M059J (cell line): ENCODE measurements around the gene TRABD2A. TPM values are rescaled to one million over a fixed set of nuclear protein-coding genes. Genes with fewer than 3 reads are reported as not detected.

Source experiments
- DNase-seq: peaks from one replicate; pipeline ENCODE4 v3.0.0-alpha.2; 2012; ENCODE audit warnings: low read depth
- total RNA-seq: library from RNA; depleted of rRNA; stranded (reverse); fragments of >200 nt; shearing (Covaris generic); gene quantifications from 2 replicates; pipeline ENCODE4 v1.2.3, GENCODE V29; 2014

The TRABD2A gene
- total RNA-seq, 1 experiment from 2014 or later = 3.7 TPM

DNA sequence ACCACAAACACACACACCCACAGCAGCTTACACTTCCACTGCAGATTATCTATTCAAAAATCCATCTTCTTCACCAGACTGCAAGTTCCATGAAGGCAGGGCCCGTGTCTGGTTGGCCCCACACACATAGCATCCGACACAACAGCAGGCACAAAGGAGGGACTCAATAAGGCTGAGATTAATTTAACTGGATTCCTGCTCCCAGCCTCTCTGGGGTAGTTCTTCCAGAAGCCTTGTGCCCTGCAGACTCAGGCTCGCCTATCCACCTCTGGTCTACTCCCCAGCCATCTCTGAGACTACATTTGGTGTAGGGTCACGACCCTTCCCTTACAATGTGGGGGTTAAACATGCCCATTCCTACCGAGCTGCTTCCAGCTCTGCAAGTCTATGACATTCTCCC lies 57.7 kb downstream of the TRABD2A start:
- DNase-seq = no peak

- DNase-seq = no peak
These were observed 59.1 kb downstream of the TRABD2A start for GRCh38 chr2:84821806-84822205.

DNA sequence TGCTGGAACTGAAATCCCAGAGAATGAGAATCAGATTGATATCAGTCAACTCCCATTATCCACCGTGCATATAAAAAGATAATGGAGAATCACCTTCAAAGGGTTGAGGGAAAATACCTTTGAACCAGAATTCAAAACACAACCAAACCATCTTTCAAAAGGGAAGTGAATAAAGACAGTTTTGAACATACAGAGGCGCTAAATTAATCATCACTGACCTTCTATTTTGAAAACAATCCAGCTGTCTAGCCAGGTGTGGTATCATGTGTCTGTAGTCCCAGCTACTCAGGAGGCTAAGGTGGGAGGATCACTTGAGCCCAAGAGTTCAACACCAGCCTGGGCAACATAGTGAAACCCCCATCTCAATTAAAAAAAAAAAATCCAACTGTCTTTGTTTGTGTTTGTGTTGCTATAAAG lies 63.6 kb downstream of the TRABD2A start:
- no peak for DNase-seq

DNA sequence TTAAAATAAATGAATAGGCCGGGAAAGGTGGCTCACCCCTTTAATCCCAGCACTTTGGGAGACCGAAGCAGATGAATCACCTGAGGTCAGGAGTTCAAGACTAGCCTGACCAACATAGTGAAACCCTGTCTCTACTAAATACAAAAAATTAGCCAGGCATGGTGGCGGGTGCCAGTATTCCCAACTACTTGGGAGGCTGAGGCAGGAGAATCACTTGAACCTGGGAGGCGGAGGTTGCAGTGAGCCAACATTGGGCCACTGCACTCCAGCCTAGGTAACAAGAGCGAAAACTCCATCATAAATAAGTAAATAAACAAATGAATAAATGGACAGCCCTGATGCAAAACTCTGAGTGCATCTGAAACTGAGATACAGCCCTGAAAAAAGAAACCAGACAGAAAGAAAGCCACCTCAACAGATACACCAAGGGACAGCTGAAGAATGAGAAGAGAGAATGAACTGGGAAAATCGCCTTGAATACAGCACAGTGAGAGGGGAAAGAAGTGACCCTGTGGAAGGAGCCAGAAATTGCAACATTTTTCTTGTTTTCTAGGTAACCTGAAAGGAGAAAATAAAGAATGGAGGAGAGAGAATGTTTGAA lies 64.4 kb downstream of the TRABD2A start:
- DNase-seq = no peak

DNA sequence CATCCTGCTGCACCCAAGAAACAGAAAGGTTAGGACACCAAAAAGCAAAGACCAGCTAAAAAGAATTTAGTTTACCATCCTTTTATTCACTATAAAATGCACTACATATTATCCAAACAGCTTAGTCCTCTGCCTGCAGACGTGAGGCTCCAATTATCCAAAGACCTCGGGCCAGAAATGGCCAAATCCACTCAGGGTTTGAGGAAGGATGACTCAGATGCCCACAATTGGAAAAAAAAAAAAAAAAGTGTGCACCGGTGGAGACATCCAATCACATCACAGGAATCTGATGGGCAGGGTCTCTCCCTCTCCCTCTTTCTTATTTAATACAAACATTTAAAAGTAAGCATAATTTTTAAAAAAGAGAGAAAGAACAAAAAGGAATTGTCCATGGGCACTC lies 65.7 kb downstream of the TRABD2A start:
- DNase-seq = peak; percentile 53

DNA sequence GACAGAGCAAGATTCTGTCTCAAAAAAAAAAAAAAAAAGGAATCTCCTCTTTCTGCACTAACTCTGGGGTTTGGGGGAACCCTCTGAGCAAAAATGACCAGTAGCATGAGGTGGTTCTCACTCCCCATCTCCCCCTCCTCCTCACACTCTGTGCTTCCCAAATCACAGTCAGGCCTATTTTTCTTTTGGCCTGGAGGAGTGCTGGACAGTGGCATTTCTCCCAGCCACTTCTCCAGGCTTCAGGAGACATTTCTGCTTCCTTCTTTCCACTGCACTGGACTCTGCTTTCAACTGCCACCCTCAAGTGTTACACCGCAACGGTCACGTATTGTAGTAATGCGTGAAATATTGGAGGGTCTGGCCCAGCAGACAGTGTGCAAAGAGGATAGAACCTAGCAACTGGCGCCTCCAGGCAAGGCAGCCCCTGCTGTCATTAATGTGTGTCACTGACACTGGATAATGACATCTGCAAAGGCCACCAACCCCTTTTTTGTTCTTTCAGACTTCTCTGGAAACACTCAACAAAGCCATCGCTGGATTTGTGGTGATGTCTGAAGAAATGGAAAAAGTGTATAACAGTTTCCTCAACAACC lies 68.9 kb downstream of the TRABD2A start:
- no peak for DNase-seq

- no peak for DNase-seq
These were observed 72.6 kb downstream of the TRABD2A start for GRCh38 chr2:84808279-84808678.

GRCh38 chr2:84807063-84807485 lies 73.8 kb downstream of the TRABD2A start:
- DNase-seq = peak; percentile 99

GRCh38 chr2:84805250-84805958 lies 75.5 kb downstream of the TRABD2A start:
- peak; percentile 63 for DNase-seq

- DNase-seq = peak; percentile 3
These were observed 79.1 kb downstream of the TRABD2A start for GRCh38 chr2:84801811-84802210.

- DNase-seq = no peak
These were observed 80.6 kb downstream of the TRABD2A start for GRCh38 chr2:84800194-84800805.

DNA sequence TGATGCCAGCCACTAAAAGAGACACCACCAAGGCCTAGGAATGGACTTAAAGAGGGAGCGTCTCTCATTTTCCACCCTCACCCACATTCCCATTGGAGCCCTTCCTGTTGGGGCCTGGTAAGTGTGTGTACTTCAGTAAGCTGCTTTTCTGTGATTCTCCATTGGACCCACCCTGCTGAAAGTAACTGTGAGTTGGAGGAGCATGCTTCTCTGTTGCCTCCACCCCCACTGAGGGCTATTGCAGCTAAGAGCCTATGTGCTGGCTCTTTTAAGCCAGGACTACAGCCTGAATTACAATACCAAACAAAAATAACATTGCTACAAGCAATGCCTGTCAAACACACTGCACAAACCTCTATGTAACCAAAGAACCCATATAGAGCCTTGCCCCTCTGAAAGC lies 81.1 kb downstream of the TRABD2A start:
- no peak for DNase-seq

GRCh38 chr2:84797271-84797670 lies 83.6 kb downstream of the TRABD2A start:
- DNase-seq = no peak

DNA sequence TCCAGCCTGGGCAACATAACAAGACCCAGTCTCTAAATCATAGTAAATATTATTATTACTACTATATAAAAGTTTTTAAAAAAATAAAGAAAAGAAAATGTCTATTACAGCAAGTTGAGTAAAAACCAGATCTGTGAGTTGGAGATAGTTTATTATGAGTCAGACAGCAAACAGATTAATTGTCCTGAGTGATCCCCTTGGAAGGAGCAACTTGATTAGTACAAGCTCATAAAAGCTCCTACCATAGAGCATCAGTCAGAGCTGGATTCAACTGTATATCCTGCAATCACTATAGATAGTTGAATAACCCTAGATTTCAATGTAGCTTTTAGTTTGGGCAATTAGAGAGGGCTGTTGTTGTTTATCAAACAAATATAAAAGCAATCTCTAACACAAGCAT lies 84.1 kb downstream of the TRABD2A start:
- no peak for DNase-seq

GRCh38 chr2:84793641-84794040 lies 87.2 kb downstream of the TRABD2A start:
- no peak for DNase-seq

GRCh38 chr2:84792856-84793522 lies 87.9 kb downstream of the TRABD2A start:
- peak; percentile 54 for DNase-seq

GRCh38 chr2:84788498-84788897 lies 92.4 kb downstream of the TRABD2A start:
- DNase-seq = no peak

DNA sequence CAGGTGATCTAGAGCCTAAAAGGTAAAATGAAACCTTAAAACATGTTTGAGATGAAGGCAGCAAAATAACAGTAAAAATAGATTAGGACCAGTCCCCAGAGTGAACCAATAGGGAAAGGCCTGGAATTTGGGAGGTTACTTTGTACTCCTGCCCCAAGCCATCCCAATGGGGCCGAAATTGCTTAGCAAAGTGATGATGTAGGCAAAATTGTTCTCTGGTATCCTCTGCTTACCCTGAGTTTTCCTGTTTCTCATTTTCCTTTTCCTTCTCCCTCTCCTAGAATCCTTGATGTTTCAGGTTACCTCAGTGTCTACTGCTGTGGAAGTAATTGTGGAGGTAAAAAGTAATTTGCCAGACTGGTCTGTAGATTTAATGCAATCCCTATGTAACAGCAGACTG lies 92.9 kb downstream of the TRABD2A start:
- DNase-seq = no peak

GRCh38 chr2:84786601-84787000 lies 94.3 kb downstream of the TRABD2A start:
- no peak for DNase-seq

- DNase-seq = no peak
These were observed 94.9 kb downstream of the TRABD2A start for GRCh38 chr2:84785950-84786349.

DNA sequence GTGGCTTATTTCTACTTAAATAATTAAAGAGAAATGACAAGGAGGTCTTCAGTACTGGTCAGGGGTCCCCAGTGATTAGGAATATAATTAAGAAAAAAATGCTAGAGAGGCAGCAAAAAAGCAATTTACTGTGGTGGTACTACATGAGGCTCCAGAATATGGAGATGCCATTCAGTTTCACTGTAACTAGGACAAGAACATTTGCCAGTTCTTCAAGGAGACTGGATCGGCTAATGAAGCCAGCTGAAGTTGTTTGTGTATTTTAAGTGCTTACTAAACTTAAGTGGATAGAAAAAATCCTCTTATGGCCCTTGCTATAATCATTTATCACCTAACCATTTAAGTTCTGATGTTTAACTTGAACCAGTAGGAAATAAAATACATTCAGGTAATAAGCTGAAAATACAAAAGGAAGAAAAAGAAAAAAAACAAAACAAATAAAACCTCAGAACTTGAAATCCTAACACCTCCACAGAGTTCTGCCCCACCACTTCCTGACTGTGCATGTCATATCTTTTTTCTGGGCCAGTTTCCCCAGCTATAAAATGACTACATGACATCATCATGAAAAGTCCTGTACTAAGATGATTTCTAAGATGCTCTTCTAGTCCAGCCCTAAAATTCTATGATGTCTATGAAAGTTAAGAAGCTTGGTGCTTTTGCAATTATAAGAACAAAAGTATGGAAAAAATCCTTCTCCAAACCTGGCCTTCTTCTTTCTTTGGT lies 98.0 kb downstream of the TRABD2A start:
- peak; percentile 7 for DNase-seq
